Measurements from ENCODE around the gene ANKRA2.

Gene ANKRA2

DNA sequence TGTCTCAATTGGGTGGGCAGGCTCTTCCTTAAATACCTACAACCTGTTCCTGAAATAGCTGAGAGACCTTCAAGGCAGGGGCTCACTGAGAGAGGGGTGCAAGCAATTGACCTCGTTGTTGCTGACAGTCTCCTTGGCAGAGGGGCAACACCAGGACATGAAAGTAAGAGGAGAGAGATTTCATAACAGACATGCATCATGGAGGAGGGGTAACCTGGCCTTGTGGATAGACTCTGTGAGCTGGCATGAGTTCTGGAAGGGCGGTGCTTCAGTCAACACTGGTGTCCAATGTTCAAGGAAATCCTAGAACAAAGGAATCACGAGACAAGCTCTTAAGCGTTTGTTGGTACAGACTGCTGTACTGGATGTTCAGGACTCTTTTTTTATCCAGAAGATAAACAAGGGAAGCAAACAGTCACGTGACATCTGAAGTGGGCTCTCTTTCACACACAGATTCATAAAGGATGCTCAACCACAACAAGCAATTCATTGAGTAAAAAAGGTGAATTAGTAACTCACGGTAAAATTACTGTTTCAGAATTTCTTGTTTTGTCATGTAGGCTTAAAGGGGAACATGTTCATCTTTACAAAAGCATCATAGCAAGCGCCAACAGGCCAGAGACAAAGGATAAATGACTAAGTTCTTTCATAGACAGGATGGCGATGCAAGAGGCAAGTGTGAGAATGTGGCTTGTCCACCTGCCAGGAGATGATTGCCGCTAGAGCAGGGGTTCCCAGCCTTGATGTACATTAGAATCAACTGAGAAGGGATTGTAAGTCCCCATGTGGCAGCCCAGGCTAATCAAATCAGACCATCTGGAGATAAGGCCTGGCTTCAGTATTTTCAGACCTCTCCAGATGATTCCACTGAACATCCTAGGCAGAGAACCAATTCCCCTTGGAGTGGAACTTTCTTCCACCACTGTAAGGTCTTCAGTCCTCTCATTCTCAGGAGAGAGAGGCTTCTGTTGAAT, 20.7 kb downstream of the ANKRA2 start:
- no peak overlapping the region for H3K4me3 ChIP-seq (ENCODE audit: low read length)
- peaks cover 45% of the 10 kb centered on the region for H3K27me3 ChIP-seq (ENCODE audit: control insufficient read depth, low read length)
- no peak overlapping the region for H3K27ac ChIP-seq (ENCODE audit: low read depth, low read length)
- H3K79me2 ChIP-seq (ENCODE audit: control insufficient read depth, low read length) = no peaks in the 10 kb centered on the region
- H3K4me1 ChIP-seq (ENCODE audit: control insufficient read depth, low read length) = no peaks in the 10 kb centered on the region
- no peaks in the 10 kb centered on the region for H3K36me3 ChIP-seq (ENCODE audit: control insufficient read depth, low read length)
- no peaks in the 10 kb centered on the region for H4K20me1 ChIP-seq (ENCODE audit: control insufficient read depth, insufficient read depth, low read depth, low read length)
- no peak overlapping the region for H3K4me2 ChIP-seq (ENCODE audit: low read length)
- no peaks in the 10 kb centered on the region for H3K9me2 ChIP-seq (replicated peaks; ENCODE audit: control insufficient read depth, low read length)
- H3F3A ChIP-seq (ENCODE audit: control insufficient read depth, insufficient read depth) = no peaks in the 10 kb centered on the region
- no peaks in the 10 kb centered on the region for H3K9me3 ChIP-seq (ENCODE audit: control insufficient read depth, insufficient read depth, low read length)
- TF ChIP-seq EZH2phosphoT487 (IDR thresholded peaks at IDR 0.05; ENCODE audit: borderline replicate concordance, low read length) = no peak
- TF ChIP-seq, protein P1, sequence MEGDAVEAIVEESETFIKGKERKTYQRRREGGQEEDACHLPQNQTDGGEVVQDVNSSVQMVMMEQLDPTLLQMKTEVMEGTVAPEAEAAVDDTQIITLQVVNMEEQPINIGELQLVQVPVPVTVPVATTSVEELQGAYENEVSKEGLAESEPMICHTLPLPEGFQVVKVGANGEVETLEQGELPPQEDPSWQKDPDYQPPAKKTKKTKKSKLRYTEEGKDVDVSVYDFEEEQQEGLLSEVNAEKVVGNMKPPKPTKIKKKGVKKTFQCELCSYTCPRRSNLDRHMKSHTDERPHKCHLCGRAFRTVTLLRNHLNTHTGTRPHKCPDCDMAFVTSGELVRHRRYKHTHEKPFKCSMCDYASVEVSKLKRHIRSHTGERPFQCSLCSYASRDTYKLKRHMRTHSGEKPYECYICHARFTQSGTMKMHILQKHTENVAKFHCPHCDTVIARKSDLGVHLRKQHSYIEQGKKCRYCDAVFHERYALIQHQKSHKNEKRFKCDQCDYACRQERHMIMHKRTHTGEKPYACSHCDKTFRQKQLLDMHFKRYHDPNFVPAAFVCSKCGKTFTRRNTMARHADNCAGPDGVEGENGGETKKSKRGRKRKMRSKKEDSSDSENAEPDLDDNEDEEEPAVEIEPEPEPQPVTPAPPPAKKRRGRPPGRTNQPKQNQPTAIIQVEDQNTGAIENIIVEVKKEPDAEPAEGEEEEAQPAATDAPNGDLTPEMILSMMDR (IDR thresholded peaks at IDR 0.05; ENCODE audit: low read depth, low read length, poor library complexity, severe bottlenecking) = no peak

DNA sequence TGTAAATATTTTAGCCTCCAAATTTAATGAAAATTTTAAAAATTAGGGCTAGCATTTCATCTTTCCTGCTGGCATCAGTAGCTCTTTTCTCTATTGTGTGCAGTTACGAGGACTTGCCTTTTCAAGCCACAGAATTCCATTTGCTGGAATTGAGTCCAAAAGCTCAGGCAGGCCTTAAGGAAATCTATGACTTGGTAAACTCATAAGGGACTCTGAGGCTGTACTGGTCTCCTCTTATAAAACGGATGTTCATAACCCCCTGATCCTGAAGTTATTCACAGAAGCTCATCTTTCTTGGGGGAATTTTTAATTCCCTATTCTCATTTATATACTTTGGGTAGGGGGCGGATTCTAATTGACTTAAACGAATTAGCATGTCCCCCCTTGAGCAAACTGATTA, 23.4 kb downstream of the ANKRA2 start:
- H4K20me1 ChIP-seq (ENCODE audit: control insufficient read depth, insufficient read depth, low read depth, low read length) = no peaks in the 10 kb centered on the region
- no peaks in the 10 kb centered on the region for H3K9me2 ChIP-seq (replicated peaks; ENCODE audit: control insufficient read depth, low read length)
- H3K4me1 ChIP-seq (ENCODE audit: control insufficient read depth, low read length) = no peaks in the 10 kb centered on the region
- peaks cover 47% of the 10 kb centered on the region for H3K27me3 ChIP-seq (ENCODE audit: control insufficient read depth, low read length)
- TF ChIP-seq, protein P1 (IDR thresholded peaks at IDR 0.05; ENCODE audit: low read depth, low read length, poor library complexity, severe bottlenecking) = no peak
- TF ChIP-seq EZH2phosphoT487 (IDR thresholded peaks at IDR 0.05; ENCODE audit: borderline replicate concordance, low read length) = no peak
- H3F3A ChIP-seq (ENCODE audit: control insufficient read depth, insufficient read depth) = no peaks in the 10 kb centered on the region
- no peaks in the 10 kb centered on the region for H3K79me2 ChIP-seq (ENCODE audit: control insufficient read depth, low read length)
- no peak overlapping the region for H3K4me3 ChIP-seq (ENCODE audit: low read length)
- H3K4me2 ChIP-seq (ENCODE audit: low read length) = no peak overlapping the region
- H3K9me3 ChIP-seq (ENCODE audit: control insufficient read depth, insufficient read depth, low read length) = no peaks in the 10 kb centered on the region
- no peaks in the 10 kb centered on the region for H3K36me3 ChIP-seq (ENCODE audit: control insufficient read depth, low read length)
- no peak overlapping the region for H3K27ac ChIP-seq (ENCODE audit: low read depth, low read length)

DNA sequence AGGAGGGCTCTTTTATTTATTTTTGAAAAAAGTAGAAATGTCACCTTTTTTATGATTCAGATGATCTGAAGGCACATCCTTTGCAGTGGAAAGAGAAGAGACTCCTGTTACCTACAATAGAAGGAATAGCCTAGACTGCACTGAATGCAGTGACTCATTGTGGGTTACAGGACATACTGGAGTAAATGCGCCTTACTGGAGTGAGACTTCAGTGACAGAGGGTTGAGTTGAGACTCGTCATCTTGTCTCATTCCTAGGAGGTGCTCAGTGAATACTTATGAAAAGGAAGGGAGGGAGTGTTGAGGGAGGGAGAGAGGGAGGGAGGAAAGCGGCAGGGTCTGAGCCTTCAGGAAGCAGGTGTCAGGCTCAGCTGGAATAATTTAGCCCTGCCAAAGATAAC, 25.2 kb downstream of the ANKRA2 start:
- Histone ChIP-seq H4K20me1 (ENCODE audit: control insufficient read depth, insufficient read depth, low read depth, low read length) (no peaks in the 10 kb centered on the region), H3K4me3 (ENCODE audit: low read length) (no peak overlapping the region), H3K4me2 (ENCODE audit: low read length) (no peak overlapping the region), H3K27ac (ENCODE audit: low read depth, low read length) (no peak overlapping the region), H3K4me1 (ENCODE audit: control insufficient read depth, low read length) (no peaks in the 10 kb centered on the region), H3K36me3 (ENCODE audit: control insufficient read depth, low read length) (no peaks in the 10 kb centered on the region), H3K27me3 (ENCODE audit: control insufficient read depth, low read length) (peaks cover 47% of the 10 kb centered on the region), H3F3A (ENCODE audit: control insufficient read depth, insufficient read depth) (no peaks in the 10 kb centered on the region), H3K79me2 (ENCODE audit: control insufficient read depth, low read length) (no peaks in the 10 kb centered on the region), H3K9me3 (ENCODE audit: control insufficient read depth, insufficient read depth, low read length) (no peaks in the 10 kb centered on the region), H3K9me2 (replicated peaks; ENCODE audit: control insufficient read depth, low read length) (no peaks in the 10 kb centered on the region)
- no peak for TF ChIP-seq EZH2phosphoT487 (IDR thresholded peaks at IDR 0.05; ENCODE audit: borderline replicate concordance, low read length)
- TF ChIP-seq, protein P1 (IDR thresholded peaks at IDR 0.05; ENCODE audit: low read depth, low read length, poor library complexity, severe bottlenecking) = no peak
